Measurements from ENCODE around the gene PGBD1. TPM values are rescaled to one million over a fixed set of nuclear protein-coding genes. Genes with fewer than 3 reads are reported as not detected.
A peak's percentile ranks its signal among the peaks of the same experiment; 100 is the strongest.

PGBD1 gene, protein sequence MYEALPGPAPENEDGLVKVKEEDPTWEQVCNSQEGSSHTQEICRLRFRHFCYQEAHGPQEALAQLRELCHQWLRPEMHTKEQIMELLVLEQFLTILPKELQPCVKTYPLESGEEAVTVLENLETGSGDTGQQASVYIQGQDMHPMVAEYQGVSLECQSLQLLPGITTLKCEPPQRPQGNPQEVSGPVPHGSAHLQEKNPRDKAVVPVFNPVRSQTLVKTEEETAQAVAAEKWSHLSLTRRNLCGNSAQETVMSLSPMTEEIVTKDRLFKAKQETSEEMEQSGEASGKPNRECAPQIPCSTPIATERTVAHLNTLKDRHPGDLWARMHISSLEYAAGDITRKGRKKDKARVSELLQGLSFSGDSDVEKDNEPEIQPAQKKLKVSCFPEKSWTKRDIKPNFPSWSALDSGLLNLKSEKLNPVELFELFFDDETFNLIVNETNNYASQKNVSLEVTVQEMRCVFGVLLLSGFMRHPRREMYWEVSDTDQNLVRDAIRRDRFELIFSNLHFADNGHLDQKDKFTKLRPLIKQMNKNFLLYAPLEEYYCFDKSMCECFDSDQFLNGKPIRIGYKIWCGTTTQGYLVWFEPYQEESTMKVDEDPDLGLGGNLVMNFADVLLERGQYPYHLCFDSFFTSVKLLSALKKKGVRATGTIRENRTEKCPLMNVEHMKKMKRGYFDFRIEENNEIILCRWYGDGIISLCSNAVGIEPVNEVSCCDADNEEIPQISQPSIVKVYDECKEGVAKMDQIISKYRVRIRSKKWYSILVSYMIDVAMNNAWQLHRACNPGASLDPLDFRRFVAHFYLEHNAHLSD
- total RNA-seq (2022) (3.6 and 3.8 TPM in 2 replicates), Bru-seq, nascent RNA (percentile 61 among the genes with signal in this experiment), BruChase-seq, experiment 1, labeled RNA remaining after a 2-hour chase (percentile 64 among the genes with signal in this experiment), BruChase-seq, experiment 2, labeled RNA remaining after a 6-hour chase (percentile 62 among the genes with signal in this experiment)
- long read RNA-seq, partial matches to known transcripts, result 0 of 3 reads
- long read RNA-seq, other reads (novel, unspliced or antisense), result 2 of 3 reads

DNA sequence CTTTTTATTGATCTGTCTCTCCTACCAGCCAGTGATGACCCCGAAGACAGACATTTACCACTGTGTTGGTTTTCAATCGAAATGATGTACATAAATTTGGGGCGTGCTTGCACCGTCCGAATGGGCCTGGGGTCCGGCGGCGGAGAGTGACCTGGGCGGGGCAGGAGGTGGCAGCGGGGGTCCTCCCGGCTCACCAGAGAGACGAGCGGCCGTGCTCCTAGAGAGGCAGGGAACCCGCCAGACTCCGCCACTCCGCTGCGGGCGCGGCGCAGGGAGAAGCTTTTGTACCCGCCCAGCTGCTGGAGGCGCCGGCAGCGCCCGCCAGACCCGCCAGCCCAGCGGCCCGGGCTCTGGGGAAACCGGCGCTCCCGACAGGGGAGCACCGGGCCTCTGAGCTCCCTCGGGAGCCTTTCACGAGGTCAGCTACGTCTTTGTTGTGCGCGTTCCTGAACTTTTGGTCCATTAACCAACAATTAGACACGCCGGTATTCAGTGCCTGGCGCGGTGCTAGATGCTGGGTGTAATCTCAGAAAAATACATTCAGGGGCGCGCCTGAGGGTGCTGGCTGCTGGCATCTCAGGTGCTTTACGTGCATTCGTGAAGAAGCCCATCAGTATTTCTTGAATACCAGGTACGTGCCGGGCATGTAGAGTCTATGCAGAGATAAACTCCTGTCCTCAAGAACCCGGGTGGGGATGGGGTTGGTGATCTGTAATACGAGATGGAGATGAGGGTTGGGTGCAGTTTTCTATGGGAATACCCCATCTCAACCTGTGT is at the start of gene PGBD1:
Gene PGBD1, plus strand, starts transcription at position 285 of the 777 bp plus-strand sequence. CDS start 2,242 bp downstream, outside the sequence.
- no peak for TF ChIP-seq CTCF (IDR thresholded peaks at IDR 0.05; ENCODE audit: insufficient read depth in 1 of 2, low read depth in 1 of 2, low read length in 1 of 2, severe bottlenecking in 1 of 2, unreplicated experiment in 1 of 2)
- 0 out of 2 replicates have a peak, but pooled peaks cover 4% of the 10 kb centered on the region for H3K4me1 ChIP-seq
- intact Hi-C loops (cut with micrococcal nuclease; ENCODE audit: unreplicated experiment), result loop anchor here (1.0 to 5.0 kb wide), 5 partner anchors 14 to 102 kb away; partner anchors contain the start of genes ZKSCAN3, ZKSCAN4, ZSCAN26 and ZSCAN31
- H3K27me3 ChIP-seq (replicated peaks; ENCODE audit: control insufficient read depth, insufficient read depth, low read length), result no peaks in the 10 kb centered on the region
- Mint-ChIP-seq H3K27ac (ENCODE audit: unreplicated experiment) (no peak within 1 kb of the TSS), H3K4me3 (ENCODE audit: unreplicated experiment) (peak within 1 kb of the TSS; percentile 85), H3K4me1 (ENCODE audit: low read depth, unreplicated experiment) (peaks cover 10% of the 10 kb centered on the region), H3K36me3 (ENCODE audit: insufficient read depth, unreplicated experiment) (peaks cover 4% of the 10 kb centered on the region), H3K27me3 (ENCODE audit: insufficient read depth, unreplicated experiment) (no peaks in the 10 kb centered on the region), H3K9me3 (ENCODE audit: unreplicated experiment) (no peaks in the 10 kb centered on the region)
- peak; percentile 81 to 84 for DNase-seq
- no peaks in the 10 kb centered on the region for H3K9me3 ChIP-seq
- ChIA-PET CTCF (interaction anchor here (1.0 to 2.2 kb wide), 2 partner anchors 75 to 102 kb away, joined by 3 to 14 read pairs; no protein-coding TSS in a partner anchor), POLR2A (interaction anchor here (0.5 to 0.7 kb wide), 5 partner anchors 14 to 1109 kb away, joined by 3 to 6 read pairs (median 4); partner anchors contain the start of gene ZSCAN26)
- BruUV-seq (replicated peaks), result no TSS peak
- peak within 1 kb of the TSS; percentile 74 for H3K4me3 ChIP-seq (ENCODE audit: low read depth, low read length)
- H3K36me3 ChIP-seq (ENCODE audit: control insufficient read depth, insufficient read depth, low read length), result no peaks in the 10 kb centered on the region; the same call in 1 of the 2 replicates

DNA sequence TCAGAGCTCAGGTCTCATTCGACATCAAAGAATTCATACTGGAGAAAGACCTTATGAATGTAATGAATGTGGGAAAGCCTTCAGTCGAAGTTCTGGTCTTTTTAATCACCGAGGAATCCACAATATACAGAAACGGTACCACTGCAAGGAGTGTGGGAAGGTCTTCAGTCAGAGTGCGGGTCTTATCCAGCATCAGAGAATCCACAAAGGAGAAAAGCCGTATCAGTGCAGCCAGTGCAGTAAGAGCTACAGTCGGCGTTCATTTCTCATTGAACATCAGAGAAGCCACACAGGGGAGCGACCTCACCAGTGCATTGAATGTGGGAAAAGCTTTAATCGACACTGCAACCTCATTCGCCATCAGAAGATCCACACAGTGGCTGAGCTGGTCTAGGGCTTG is 48.6 kb upstream of the PGBD1 start:
- H3K4me3 Mint-ChIP-seq (ENCODE audit: unreplicated experiment), result no peak overlapping the region

More for the DNA sequence above, 48.6 kb upstream of the PGBD1 start:
- no TSS peak for BruUV-seq (replicated peaks)
- H3K4me3 ChIP-seq (ENCODE audit: low read depth, low read length), result no peak overlapping the region
- no peaks in the 10 kb centered on the region for H3K27me3 ChIP-seq (replicated peaks; ENCODE audit: control insufficient read depth, insufficient read depth, low read length)
- no peaks in the 10 kb centered on the region for H3K9me3 ChIP-seq
- ChIA-PET POLR2A (no interaction called here), CTCF (no interaction called here)
- Mint-ChIP-seq H3K36me3 (ENCODE audit: insufficient read depth, unreplicated experiment) (peaks cover 38% of the 10 kb centered on the region), H3K27me3 (ENCODE audit: insufficient read depth, unreplicated experiment) (no peaks in the 10 kb centered on the region), H3K4me1 (ENCODE audit: low read depth, unreplicated experiment) (no peaks in the 10 kb centered on the region), H3K27ac (ENCODE audit: unreplicated experiment) (no peak overlapping the region), H3K9me3 (ENCODE audit: unreplicated experiment) (no peaks in the 10 kb centered on the region)
- intact Hi-C loops (cut with micrococcal nuclease; ENCODE audit: unreplicated experiment), result no loop called here
- no peak for TF ChIP-seq CTCF (IDR thresholded peaks at IDR 0.05; ENCODE audit: insufficient read depth in 1 of 2, low read depth in 1 of 2, low read length in 1 of 2, severe bottlenecking in 1 of 2, unreplicated experiment in 1 of 2)
- DNase-seq, result no peak
- no peaks in the 10 kb centered on the region for H3K4me1 ChIP-seq
- H3K36me3 ChIP-seq (ENCODE audit: control insufficient read depth, insufficient read depth, low read length), result no peaks in the 10 kb centered on the region; the same call in 1 of the 2 replicates

All from Caco-2 (cell line).